ENCODE data around the gene ADORA3. TPM values are rescaled to one million over a fixed set of nuclear protein-coding genes. Genes with fewer than 3 reads are reported as not detected.
A peak's percentile ranks its signal among the peaks of the same experiment; 100 is the strongest.
"Not testable (repeated sequence)": the region's sequence is repeated elsewhere in the genome, so short reads cannot be mapped to it uniquely, and the experiment has no call there.

The ADORA3 gene
- 1 to 10 TPM in 3 of 4 donors, under 1 TPM in 1; 0.71 to 2.1 (median 2.0) TPM for total RNA-seq
- polyA plus RNA-seq = 1 to 10 TPM in 1 of 3 donors, under 1 TPM in 2; 0.45 to 1.2 (median 0.69) TPM
- long read RNA-seq, donor 1 = 0 reads
- long read RNA-seq, donor 2 = 0 reads

GRCh38 chr1:111503585-111504060, at the start of gene ADORA3, which contains the start of gene TMIGD3:
Gene ADORA3, minus strand, starts transcription at chr1:111503633. Its CDS starts 279 bp downstream, at chr1:111503354.
Gene TMIGD3, minus strand, starts transcription at chr1:111503633. Its CDS starts 279 bp downstream, at chr1:111503354.
- intact Hi-C loops (cut with DNase I) = loop anchor here in 1 of 2 donors (5.0 kb wide), 1 partner anchor 61 kb away; no protein-coding TSS in a partner anchor
- peak within 1 kb of the TSS; percentile 22 for H3K4me3 ChIP-seq
- no peaks in the 10 kb centered on the region for H3K27me3 ChIP-seq (ENCODE audit: insufficient read depth in 3 of 3, low read length in 2 of 3)
- no peaks in the 10 kb centered on the region for H3K36me3 ChIP-seq (ENCODE audit: insufficient read depth in 1 of 2, low read depth in 1 of 2)
- 71 to 72% (median 72%) methylated on average over 4 of the region's 4 CpGs for WGBS, 3 donors
- no peaks in the 10 kb centered on the region for H3K9me3 ChIP-seq
- ATAC-seq (no peak), DNase-seq (no peak)
- TF ChIP-seq, protein P1, sequence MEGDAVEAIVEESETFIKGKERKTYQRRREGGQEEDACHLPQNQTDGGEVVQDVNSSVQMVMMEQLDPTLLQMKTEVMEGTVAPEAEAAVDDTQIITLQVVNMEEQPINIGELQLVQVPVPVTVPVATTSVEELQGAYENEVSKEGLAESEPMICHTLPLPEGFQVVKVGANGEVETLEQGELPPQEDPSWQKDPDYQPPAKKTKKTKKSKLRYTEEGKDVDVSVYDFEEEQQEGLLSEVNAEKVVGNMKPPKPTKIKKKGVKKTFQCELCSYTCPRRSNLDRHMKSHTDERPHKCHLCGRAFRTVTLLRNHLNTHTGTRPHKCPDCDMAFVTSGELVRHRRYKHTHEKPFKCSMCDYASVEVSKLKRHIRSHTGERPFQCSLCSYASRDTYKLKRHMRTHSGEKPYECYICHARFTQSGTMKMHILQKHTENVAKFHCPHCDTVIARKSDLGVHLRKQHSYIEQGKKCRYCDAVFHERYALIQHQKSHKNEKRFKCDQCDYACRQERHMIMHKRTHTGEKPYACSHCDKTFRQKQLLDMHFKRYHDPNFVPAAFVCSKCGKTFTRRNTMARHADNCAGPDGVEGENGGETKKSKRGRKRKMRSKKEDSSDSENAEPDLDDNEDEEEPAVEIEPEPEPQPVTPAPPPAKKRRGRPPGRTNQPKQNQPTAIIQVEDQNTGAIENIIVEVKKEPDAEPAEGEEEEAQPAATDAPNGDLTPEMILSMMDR (IDR thresholded peaks at IDR 0.05) = no peak
- H3K4me1 ChIP-seq = peaks cover 11% of the 10 kb centered on the region
- H3K27ac ChIP-seq = no peak within 1 kb of the TSS

- no peak overlapping the region for H3K27ac ChIP-seq
- WGBS, 3 donors = 84 to 90% (median 84%) methylated on average over 3 of the region's 3 CpGs
These were observed 49.8 kb upstream of the ADORA3 start for GRCh38 chr1:111553196-111553595.

DNA sequence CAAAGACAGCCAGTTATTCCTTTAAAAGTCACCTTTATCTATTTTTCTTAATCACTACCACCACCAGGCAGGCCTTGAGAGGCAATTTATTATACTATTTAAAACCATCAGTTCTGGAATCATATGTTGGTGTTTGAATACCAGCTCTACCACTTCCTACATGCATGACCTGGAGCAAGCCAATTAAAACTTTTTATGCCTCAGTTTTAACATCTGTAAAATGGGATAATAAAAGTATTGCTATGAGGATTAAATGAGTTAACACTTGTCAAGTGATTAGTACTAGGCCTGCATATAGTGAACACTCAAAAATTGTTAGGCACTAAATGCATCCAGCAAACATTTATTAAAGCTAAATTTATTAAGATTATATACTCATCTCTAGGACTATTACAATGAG, 49.2 kb upstream of the ADORA3 start:
- Histone ChIP-seq H3K36me3 (ENCODE audit: insufficient read depth in 1 of 2, low read depth in 1 of 2) (no peaks in the 10 kb centered on the region), H3K27ac (no peak overlapping the region), H3K27me3 (ENCODE audit: insufficient read depth in 3 of 3, low read length in 2 of 3) (no peaks in the 10 kb centered on the region), H3K4me3 (no peak overlapping the region), H3K4me1 (no peaks in the 10 kb centered on the region), H3K9me3 (no peaks in the 10 kb centered on the region)
- ATAC-seq = no peak
- intact Hi-C loops (cut with DNase I) = no loop called here
- no peak for DNase-seq
- TF ChIP-seq, protein P1 (IDR thresholded peaks at IDR 0.05) = no peak

More at GRCh38 chr1:111553196-111553595, 49.8 kb upstream of the ADORA3 start:
- no peak for ATAC-seq
- no peaks in the 10 kb centered on the region for H3K9me3 ChIP-seq
- H3K27me3 ChIP-seq (ENCODE audit: insufficient read depth in 3 of 3, low read length in 2 of 3) = no peaks in the 10 kb centered on the region
- DNase-seq = no peak
- H3K4me3 ChIP-seq = no peak overlapping the region
- no peaks in the 10 kb centered on the region for H3K4me1 ChIP-seq
- TF ChIP-seq, protein P1 (IDR thresholded peaks at IDR 0.05) = no peak
- intact Hi-C loops (cut with DNase I) = no loop called here
- H3K36me3 ChIP-seq (ENCODE audit: insufficient read depth in 1 of 2, low read depth in 1 of 2) = no peaks in the 10 kb centered on the region

DNA sequence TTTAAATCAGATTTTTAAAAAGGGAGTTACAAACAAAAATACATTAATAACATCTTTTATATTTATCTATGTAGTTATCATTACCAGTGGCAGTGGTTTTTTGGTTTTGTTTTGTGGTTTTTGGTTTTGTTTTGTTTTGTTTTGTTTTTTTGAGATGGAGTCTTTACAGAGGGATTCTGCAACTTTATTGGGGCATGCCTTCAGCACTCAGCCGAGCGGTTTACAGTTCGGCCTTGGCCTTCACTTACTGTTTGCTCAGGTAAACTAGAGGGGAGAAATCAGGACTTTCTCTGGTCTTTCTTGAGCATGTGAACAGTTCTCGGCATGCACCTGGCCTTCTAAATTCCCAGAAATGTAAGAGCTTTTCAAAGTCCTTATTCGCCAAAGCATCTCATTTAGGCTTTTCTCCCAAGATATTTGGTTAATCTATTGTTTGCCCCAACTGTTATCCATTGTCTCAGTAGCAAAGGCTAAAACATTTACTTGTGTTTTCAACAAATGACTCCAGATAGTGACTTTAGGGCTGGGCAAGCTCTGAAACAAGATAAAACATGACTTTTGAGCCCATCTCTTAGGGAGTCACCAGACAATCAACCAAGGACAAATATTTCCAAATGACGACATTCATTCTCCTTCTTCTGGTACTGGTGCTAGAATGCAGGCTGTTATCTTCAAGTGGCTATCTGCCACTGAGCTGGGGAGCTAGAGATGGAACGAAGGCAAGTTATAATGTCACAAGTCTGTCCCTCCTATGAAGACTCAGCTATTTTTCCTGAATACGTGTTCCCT, 48.4 kb upstream of the ADORA3 start:
- Histone ChIP-seq H3K27me3 (ENCODE audit: insufficient read depth in 3 of 3, low read length in 2 of 3) (no peaks in the 10 kb centered on the region), H3K4me3 (no peak overlapping the region), H3K36me3 (ENCODE audit: insufficient read depth in 1 of 2, low read depth in 1 of 2) (no peaks in the 10 kb centered on the region), H3K27ac (no peak overlapping the region), H3K4me1 (no peaks in the 10 kb centered on the region), H3K9me3 (no peaks in the 10 kb centered on the region)
- intact Hi-C loops (cut with DNase I) = no loop called here
- no peak for DNase-seq
- 80 to 91% (median 91%) methylated on average over 8 of the region's 8 CpGs for WGBS, 3 donors
- TF ChIP-seq, protein P1 (IDR thresholded peaks at IDR 0.05) = no peak
- no peak for ATAC-seq

- H3K4me1 ChIP-seq; H3K36me3 ChIP-seq (ENCODE audit: insufficient read depth in 1 of 2, low read depth in 1 of 2); H3K27ac ChIP-seq; ATAC-seq; H3K9me3 ChIP-seq; DNase-seq; H3K27me3 ChIP-seq (ENCODE audit: insufficient read depth in 3 of 3, low read length in 2 of 3); H3K4me3 ChIP-seq; intact Hi-C loops (cut with DNase I): not testable (repeated sequence)
- 92 to 95% (median 93%) methylated on average over 1 of the region's 1 CpG for WGBS, 3 donors
These were observed 44.4 kb upstream of the ADORA3 start for GRCh38 chr1:111547786-111548185.
